HCT116 (cell line): Measurements from ENCODE around the gene AGTR1. TPM values are rescaled to one million over a fixed set of nuclear protein-coding genes. Genes with fewer than 3 reads are reported as not detected.

ENCODE experiments used
- ATAC-seq: fragments of 200-7000 bp; cut with Tn5 transposase; 2 replicates; pipeline ENCODE4 v1.9.1; 2020; ENCODE audit warnings: mild to moderate bottlenecking, moderate library complexity
- BruUV-seq: library from RNA; stranded (reverse); fragments of 400-500 nt; replicated peaks from 2 replicates; lab custom pipeline; 2021; lab: Mats Ljungman, UMichigan
- CTCF ChIA-PET: fragments of 300-600 bp; sonication (Branson Sonifier 250); formaldehyde crosslinking; loops from one replicate; lab custom pipeline; 2021; ENCODE audit warnings: antibody characterized with exemption; lab: Charles Lee
- POLR2A ChIA-PET: fragments of 300-600, 350-600 bp; sonication (Branson Sonifier 250); formaldehyde crosslinking; loops from one replicate; lab custom pipeline; 2021; ENCODE audit warnings: antibody characterized with exemption; lab: Charles Lee
- RAD21 ChIA-PET, 2 experiments: fragments of 300-600 bp; sonication (Branson Sonifier 250); formaldehyde crosslinking; loops; one replicate each; lab custom pipeline; 2023; ENCODE audit warnings: low total read pairs in 2 of 2; ENCODE audit not compliant: uncharacterized antibody in 2 of 2, unreplicated experiment in 2 of 2, low non-redundant PET in 1 of 2; lab: Charles Lee
- DNase-seq: peaks from one replicate; pipeline ENCODE4 v3.0.0-alpha.2; 2010; ENCODE audit warnings: low read depth, low spot score
- H2AFZ ChIP-seq: fragments of 200-600 bp; shearing (Covaris generic), sonication (generic); 2 replicates; pipeline ENCODE4 v1.6.1; 2017; ENCODE audit warnings: low read depth, mixed run types, mixed read lengths, antibody characterized with exemption, low read length; ENCODE audit not compliant: poor library complexity, severe bottlenecking
- H3K27ac ChIP-seq: 2 replicates; pipeline ENCODE4 v1.5.1; 2012; ENCODE audit warnings: low read depth, low read length
- H3K27me3 ChIP-seq: fragments of 200-600 bp; sonication (generic); 2 replicates; pipeline ENCODE4 v1.6.1; 2016; ENCODE audit warnings: mixed run types, low read length, mixed read lengths; ENCODE audit not compliant: insufficient read depth
- H3K36me3 ChIP-seq, 2 experiments: fragments of 200-500 bp in 1 of 2; fragments of 200-600 bp in 1 of 2; sonication (Bioruptor generic) in 1 of 2; sonication (generic) in 1 of 2; 2 replicates each; pipeline versions ENCODE4 v1.5.1 to v1.6.1; 2014 to 2016; ENCODE audit warnings: low read length in 2 of 2, inconsistent platforms in 1 of 2, mixed read lengths in 1 of 2, mixed run types in 1 of 2; ENCODE audit not compliant: insufficient read depth in 2 of 2, control insufficient read depth in 1 of 2
- H3K4me1 ChIP-seq, 2 experiments: fragments of 200-600 bp in 1 of 2; sonication (generic) in 1 of 2; 2 replicates each; pipeline versions ENCODE4 v1.5.1 to v1.6.1; 2012 to 2017; ENCODE audit warnings: low read length in 2 of 2, inconsistent platforms in 1 of 2, mild to moderate bottlenecking in 1 of 2, mixed read lengths in 1 of 2, mixed run types in 1 of 2, moderate library complexity in 1 of 2; ENCODE audit not compliant: insufficient read depth in 2 of 2, control insufficient read depth in 1 of 2
- H3K4me2 ChIP-seq: fragments of 200-600 bp; sonication (generic); 2 replicates; pipeline ENCODE4 v1.6.1; 2017; ENCODE audit warnings: mixed run types, low read length, mixed read lengths
- H3K4me3 ChIP-seq, 2 experiments: fragments of 200-600 bp in 1 of 2; sonication (generic) in 1 of 2; replicated peaks in 1 of 2; 2 replicates each; pipeline ENCODE4 v1.5.1; 2011 to 2016; ENCODE audit warnings: low read length in 2 of 2, control low read depth in 1 of 2, low read depth in 1 of 2, mild to moderate bottlenecking in 1 of 2, mixed read lengths in 1 of 2, mixed run types in 1 of 2
- H3K79me2 ChIP-seq: fragments of 200-600 bp; sonication (generic); 2 replicates; pipeline ENCODE4 v1.6.1; 2017; ENCODE audit warnings: mild to moderate bottlenecking, mixed run types, low read length, moderate library complexity, mixed read lengths; ENCODE audit not compliant: insufficient read depth
- H3K9ac ChIP-seq: fragments of 200-600 bp; sonication (generic); 2 replicates; pipeline ENCODE4 v1.6.1; 2016; ENCODE audit warnings: low read length, mixed read lengths
- H3K9me2 ChIP-seq: fragments of 200-600 bp; sonication (generic), shearing (Covaris generic); 2 replicates; pipeline ENCODE4 v1.6.1; 2017; ENCODE audit warnings: mixed run types, mild to moderate bottlenecking, moderate library complexity; ENCODE audit not compliant: insufficient read depth
- H3K9me3 ChIP-seq, 2 experiments: fragments of 200-500 bp in 1 of 2; fragments of 200-600 bp in 1 of 2; sonication (Bioruptor generic) in 1 of 2; sonication (generic) in 1 of 2; 2 replicates each; pipeline ENCODE4 v1.6.1; 2014 to 2017; ENCODE audit warnings: low read length in 2 of 2, mixed read lengths in 2 of 2, inconsistent platforms in 1 of 2, low read depth in 1 of 2, mild to moderate bottlenecking in 1 of 2, mixed run types in 1 of 2, moderate library complexity in 1 of 2; ENCODE audit not compliant: control insufficient read depth in 1 of 2, insufficient read depth in 1 of 2
- H4K20me1 ChIP-seq: fragments of 200-600 bp; sonication (generic), shearing (Covaris generic); 2 replicates; pipeline ENCODE4 v1.6.1; 2017; ENCODE audit warnings: mixed run types, mild to moderate bottlenecking, moderate library complexity; ENCODE audit not compliant: insufficient read depth
- CEBPB ChIP-seq: IDR thresholded peaks from 2 replicates; pipeline ENCODE4 v1.6.1; 2012; ENCODE audit warnings: low read depth
- CTCF ChIP-seq, 3 experiments: fragments of 200-600 bp in 1 of 3; sonication (generic) in 1 of 3; IDR thresholded peaks in 2 of 3; conservative IDR thresholded peaks in 1 of 3; 2 replicates each; pipeline ENCODE4 v1.5.1; 2012 to 2017; ENCODE audit warnings: low read depth in 2 of 3, low read length in 2 of 3, antibody characterized with exemption in 1 of 3, borderline replicate concordance in 1 of 3, control low read depth in 1 of 3, mild to moderate bottlenecking in 1 of 3, mixed read lengths in 1 of 3, mixed run types in 1 of 3, moderate library complexity in 1 of 3; ENCODE audit not compliant: insufficient read depth in 1 of 3
- EZH2 ChIP-seq: fragments of 200-600 bp; sonication (generic); IDR thresholded peaks from 2 replicates; pipeline ENCODE4 v1.6.1; 2017; ENCODE audit warnings: antibody characterized with exemption, mixed run types
- JUND ChIP-seq: IDR thresholded peaks from 2 replicates; pipeline ENCODE4 v1.6.1; 2012
- RAD21 ChIP-seq: IDR thresholded peaks from 2 replicates; pipeline ENCODE4 v1.6.1; 2012; ENCODE audit warnings: low read depth, mild to moderate bottlenecking
- SIN3A ChIP-seq: IDR thresholded peaks from 2 replicates; pipeline ENCODE4 v1.6.1; 2012; ENCODE audit warnings: low read depth
- ZBTB33 ChIP-seq: IDR thresholded peaks from 2 replicates; pipeline ENCODE4 v1.6.1; 2011; ENCODE audit warnings: mild to moderate bottlenecking, low read length, moderate library complexity; ENCODE audit not compliant: insufficient replicate concordance; ENCODE audit errors: extremely low read depth
- ZFX ChIP-seq: fragments of 450-650 bp; IDR thresholded peaks from 2 replicates; pipeline ENCODE4 v1.6.1; 2017
- ZNF274 ChIP-seq: fragments of 200-500 bp; sonication (Bioruptor generic); IDR thresholded peaks from 2 replicates; pipeline ENCODE4 v1.6.1; 2014; ENCODE audit warnings: mild to moderate bottlenecking, low read depth, low read length, inconsistent platforms
- intact Hi-C: fragments of 100-400 bp; cut with micrococcal nuclease; formaldehyde crosslinking; loops from 2 replicates; pipeline ENCODE4 v1.10.0; 2022
- total RNA-seq: library from RNA; stranded (reverse); gene quantifications from one replicate; pipeline ENCODE4 v1.2.1, GENCODE V29; 2021; ENCODE audit not compliant: unreplicated experiment
- TF ChIP-seq, protein P1 (sequence below): IDR thresholded peaks from 2 replicates; pipeline ENCODE4 v1.6.1; 2012
- TF ChIP-seq, protein P2 (sequence below): IDR thresholded peaks from 2 replicates; pipeline ENCODE4 v1.6.1; 2012; ENCODE audit warnings: low read depth
- TF ChIP-seq, protein P3 (sequence below): IDR thresholded peaks from 2 replicates; pipeline ENCODE4 v1.6.1; 2012

AGTR1 gene
- total RNA-seq, 1 experiment from 2014 or later, result not detected

- Histone ChIP-seq H3K4me3 (no peak overlapping the region), H3K4me1 (peaks cover 0 to 5% of the 10 kb centered on the region in 2 experiments; a peak in 1 of 4 replicates), H2AFZ (peak overlapping the region; percentile 55), H3K27ac (no peak overlapping the region), H3K9me3 (no peaks in the 10 kb centered on the region), H3K9ac (no peak overlapping the region), H3K9me2 (no peaks in the 10 kb centered on the region), H3K36me3 (no peaks in the 10 kb centered on the region), H3K4me2 (no peak overlapping the region), H3K79me2 (no peaks in the 10 kb centered on the region), H3K27me3 (no peaks in the 10 kb centered on the region), H4K20me1 (no peaks in the 10 kb centered on the region)
- no TSS peak for BruUV-seq
- POLR2A ChIA-PET, result no interaction called here
- no peak for DNase-seq
- RAD21 ChIA-PET, result no interaction called here
- TF ChIP-seq, protein P1, sequence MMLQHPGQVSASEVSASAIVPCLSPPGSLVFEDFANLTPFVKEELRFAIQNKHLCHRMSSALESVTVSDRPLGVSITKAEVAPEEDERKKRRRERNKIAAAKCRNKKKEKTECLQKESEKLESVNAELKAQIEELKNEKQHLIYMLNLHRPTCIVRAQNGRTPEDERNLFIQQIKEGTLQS, result no peak
- TF ChIP-seq ZFX (no peak), CTCF (IDR thresholded peaks at IDR 0.05 in 2 of 3, conservative IDR thresholded peaks at IDR 0.05 in 1 of 3; ENCODE audit: borderline replicate concordance in 1 of 3, insufficient read depth in 1 of 3, low read depth in 2 of 3, low read length in 2 of 3) (no peak), CEBPB (no peak), ZNF274 (no peak), JUND (no peak), EZH2 (no peak), SIN3A (no peak), RAD21 (no peak), ZBTB33 (no peak)
- TF ChIP-seq, protein P2, sequence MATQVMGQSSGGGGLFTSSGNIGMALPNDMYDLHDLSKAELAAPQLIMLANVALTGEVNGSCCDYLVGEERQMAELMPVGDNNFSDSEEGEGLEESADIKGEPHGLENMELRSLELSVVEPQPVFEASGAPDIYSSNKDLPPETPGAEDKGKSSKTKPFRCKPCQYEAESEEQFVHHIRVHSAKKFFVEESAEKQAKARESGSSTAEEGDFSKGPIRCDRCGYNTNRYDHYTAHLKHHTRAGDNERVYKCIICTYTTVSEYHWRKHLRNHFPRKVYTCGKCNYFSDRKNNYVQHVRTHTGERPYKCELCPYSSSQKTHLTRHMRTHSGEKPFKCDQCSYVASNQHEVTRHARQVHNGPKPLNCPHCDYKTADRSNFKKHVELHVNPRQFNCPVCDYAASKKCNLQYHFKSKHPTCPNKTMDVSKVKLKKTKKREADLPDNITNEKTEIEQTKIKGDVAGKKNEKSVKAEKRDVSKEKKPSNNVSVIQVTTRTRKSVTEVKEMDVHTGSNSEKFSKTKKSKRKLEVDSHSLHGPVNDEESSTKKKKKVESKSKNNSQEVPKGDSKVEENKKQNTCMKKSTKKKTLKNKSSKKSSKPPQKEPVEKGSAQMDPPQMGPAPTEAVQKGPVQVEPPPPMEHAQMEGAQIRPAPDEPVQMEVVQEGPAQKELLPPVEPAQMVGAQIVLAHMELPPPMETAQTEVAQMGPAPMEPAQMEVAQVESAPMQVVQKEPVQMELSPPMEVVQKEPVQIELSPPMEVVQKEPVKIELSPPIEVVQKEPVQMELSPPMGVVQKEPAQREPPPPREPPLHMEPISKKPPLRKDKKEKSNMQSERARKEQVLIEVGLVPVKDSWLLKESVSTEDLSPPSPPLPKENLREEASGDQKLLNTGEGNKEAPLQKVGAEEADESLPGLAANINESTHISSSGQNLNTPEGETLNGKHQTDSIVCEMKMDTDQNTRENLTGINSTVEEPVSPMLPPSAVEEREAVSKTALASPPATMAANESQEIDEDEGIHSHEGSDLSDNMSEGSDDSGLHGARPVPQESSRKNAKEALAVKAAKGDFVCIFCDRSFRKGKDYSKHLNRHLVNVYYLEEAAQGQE, result no peak
- TF ChIP-seq, protein P3, sequence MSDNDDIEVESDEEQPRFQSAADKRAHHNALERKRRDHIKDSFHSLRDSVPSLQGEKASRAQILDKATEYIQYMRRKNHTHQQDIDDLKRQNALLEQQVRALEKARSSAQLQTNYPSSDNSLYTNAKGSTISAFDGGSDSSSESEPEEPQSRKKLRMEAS, result no peak
- no peak for ATAC-seq
- CTCF ChIA-PET, result interaction anchor here (1.3 to 1.8 kb wide), 2 partner anchors 8 to 11 kb away, joined by 3 to 6 read pairs; no protein-coding TSS in a partner anchor
- intact Hi-C loops, result no loop called here
Observed at GRCh38 chr3:148708409-148708808, 10.7 kb downstream of the AGTR1 start.
